Midbrain (tissue), 1 donor: ENCODE results near the gene SLK.

Experiments used
- DNase-seq: peaks from one replicate; lab custom pipeline; 2025; lab: John Stamatoyannopoulos, UW

Gene SLK

DNA sequence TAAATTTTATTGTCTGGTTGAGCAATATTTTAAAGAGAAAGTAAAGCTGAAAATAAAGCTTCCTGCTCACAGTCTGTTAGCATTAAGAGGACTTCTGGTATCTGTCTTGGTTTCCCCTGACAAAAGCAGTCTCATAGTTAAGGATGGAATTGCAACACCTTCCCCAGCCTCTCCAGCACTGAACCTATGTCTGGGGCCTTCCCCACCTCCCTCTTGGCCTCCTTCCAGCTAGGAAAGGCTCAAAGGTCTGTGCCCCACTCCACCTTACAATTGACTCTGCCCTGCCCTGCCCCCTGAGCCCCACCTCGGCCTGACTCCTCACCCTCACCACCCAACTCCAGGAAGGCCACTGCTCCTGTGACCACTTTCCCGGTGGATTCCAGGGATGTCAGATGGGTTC, 85.5 kb downstream of the SLK start:
- DNase-seq: no peak

GRCh38 chr10:104053201-104053600, 86.3 kb downstream of the SLK start:
- DNase-seq: no peak

DNA sequence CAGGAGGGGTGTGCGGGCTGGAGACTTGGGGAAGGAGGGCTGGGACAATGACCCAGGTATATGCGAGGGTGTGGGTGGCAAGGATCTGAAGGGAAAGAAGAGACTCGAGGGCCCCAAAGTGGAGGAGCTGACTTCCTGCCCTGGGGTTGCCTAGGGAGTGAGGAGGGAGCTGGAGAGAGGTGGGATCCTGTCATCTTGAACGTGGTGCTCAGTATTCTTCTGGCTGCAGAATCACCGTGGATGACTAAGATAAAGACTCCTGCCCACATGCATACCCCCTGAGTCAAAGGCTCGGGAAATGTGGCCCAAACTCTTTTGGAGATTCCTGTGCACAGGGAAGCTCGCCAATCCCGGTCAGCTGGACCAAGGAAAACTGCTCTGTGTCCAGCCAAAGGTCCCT, 87.5 kb downstream of the SLK start:
- no peak for DNase-seq

DNA sequence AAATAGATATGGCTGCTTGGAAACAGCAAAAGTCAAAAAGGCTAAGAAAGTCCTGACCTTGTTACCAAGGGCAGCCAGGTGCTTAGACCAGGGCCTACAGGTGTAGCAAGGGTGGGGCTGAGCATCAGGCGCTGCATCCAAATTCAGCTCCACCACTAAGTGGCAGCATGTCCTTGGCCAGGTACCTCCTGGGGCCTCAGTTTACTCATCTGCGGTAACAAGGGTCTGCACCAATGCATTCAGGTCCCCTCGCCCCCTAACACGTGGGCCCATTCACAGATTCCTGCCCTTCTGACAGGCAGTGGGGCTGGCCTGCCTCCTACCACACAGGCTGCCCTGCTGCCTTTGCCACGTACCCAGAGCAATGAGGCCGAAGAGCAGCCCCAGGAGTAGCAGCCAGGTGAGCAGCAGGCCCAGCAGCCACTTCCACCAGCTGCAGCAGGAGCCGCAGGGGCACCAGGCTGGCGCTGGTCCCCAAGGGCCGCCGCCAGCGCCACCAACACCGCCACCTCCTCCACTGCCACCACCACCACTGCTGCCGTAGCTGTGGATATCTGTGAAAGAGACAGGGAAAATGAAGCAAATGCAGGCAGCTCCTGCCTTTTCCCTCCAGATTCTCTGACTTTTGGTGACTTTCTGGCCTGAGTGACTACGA, 89.8 kb downstream of the SLK start:
- no peak for DNase-seq

DNA sequence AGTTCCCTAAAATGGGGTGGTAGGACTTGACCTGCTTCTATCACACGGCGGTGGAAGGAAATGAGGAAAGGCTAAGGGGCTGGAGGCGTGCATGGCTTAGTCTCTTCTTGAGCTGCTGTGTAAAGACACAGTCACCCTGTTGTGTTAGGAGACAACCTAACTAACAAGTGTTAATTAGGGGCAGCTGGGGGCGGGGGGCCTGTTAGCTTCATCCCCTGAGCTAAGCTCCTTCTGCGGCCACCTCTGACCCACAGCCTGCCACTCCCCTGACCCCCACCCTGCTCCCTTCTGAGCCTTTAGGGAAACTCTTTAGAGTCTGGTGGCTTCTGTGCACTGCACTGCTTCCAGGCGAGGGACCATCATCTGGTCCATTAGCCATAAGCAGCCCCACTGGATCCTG, 90.8 kb downstream of the SLK start:
- DNase-seq: no peak

GRCh38 chr10:104059364-104059763, 92.4 kb downstream of the SLK start:
- no peak for DNase-seq

DNA sequence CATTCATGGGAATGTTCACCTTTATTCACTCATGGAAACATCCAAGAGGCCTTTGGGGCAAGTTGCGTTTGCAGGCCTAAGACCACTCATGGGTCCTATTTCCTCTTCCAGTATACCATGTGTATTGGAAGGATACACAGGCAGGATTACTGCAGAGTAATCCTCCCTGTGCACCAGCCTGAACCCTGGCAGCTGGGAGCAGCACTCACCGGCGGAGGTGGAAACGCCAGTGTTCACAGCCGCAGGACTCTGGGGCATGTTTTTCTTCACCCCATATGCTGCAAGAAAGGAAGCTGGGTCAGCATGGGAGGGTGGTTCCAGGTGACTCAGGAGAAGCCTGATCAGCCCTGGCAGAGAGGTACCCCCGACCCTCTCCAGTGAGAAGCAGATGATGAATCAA, 94.3 kb downstream of the SLK start:
- DNase-seq: no peak

DNA sequence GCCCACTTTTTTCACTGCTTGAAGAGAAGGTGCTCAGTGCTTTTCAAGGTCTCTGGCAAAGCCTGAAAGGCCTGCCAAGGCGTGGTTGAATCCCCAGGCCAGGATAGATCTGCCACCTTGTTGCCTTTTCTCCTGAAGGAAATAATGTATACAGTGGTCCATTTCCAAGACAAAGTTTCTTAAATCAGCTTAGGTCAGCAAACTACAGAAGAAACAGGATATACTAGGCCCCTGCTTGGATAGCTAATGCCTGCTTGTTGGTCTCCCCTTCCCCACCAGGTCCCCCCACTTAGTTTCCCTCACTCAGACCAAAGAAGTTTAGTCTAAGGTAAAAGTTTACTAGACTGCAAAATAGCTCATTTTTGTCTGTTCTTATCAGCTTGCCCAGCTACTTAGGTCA, 98.8 kb downstream of the SLK start:
- DNase-seq: no peak

DNA sequence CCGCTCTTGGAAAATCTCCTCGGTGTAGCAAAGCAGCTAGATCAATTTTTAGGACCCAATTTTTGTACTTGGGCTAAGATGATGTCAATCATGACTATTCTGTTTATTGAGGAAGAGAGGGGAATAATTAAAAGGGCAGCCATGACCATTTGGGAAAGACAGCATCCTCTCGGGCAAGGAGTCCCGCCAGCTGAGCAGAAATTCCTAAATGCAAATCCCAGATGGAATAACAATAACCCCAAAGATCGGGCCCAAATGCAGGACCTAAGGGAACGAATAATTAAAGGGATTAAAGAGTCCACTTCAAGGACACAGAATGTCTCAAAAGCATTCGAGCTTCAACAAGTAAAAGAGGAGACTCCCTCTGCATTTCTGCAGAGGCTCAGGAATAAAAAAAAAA, 100.0 kb downstream of the SLK start:
- DNase-seq: no peak

GRCh38 chr10:104067525-104067924, 100.6 kb downstream of the SLK start:
- DNase-seq: no peak

DNA sequence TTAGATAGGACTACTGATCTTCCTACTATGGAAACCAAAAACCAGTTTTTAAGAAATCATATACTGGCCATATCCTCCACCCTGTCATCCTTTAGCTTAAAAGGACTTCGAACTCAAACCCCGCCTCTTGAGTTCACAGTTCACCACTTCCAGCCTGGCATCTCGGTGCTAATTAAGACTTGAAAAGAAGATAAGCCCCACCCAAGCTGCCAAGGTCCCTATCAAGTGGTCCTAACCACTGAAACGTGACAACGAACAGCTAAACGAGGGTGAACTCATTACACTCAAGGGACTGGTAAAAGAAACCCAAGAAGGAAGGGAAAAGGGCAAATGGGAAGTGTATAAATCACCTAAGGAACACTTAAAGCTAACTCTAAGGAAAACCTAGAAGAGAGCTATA, 102.7 kb downstream of the SLK start:
- DNase-seq: no peak

DNA sequence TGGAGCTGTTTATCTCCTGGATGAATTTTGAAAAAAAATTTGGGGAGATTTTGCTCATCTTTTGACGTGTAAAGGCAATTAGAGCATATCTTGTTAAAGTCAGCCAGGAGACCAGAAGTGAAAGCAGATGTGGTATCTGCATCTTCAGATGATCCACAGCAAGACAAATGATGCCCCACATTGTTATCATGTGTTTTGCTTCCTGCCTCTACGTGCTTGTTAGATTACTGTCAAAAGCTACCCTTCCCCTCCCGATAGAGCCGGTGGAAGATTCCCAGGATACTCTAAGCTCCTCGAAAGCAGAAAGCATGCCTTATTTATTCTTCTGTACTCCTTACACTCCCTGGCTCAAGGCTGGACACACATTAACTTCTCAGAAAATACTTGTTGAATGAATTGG, 105.8 kb downstream of the SLK start:
- DNase-seq: no peak

DNA sequence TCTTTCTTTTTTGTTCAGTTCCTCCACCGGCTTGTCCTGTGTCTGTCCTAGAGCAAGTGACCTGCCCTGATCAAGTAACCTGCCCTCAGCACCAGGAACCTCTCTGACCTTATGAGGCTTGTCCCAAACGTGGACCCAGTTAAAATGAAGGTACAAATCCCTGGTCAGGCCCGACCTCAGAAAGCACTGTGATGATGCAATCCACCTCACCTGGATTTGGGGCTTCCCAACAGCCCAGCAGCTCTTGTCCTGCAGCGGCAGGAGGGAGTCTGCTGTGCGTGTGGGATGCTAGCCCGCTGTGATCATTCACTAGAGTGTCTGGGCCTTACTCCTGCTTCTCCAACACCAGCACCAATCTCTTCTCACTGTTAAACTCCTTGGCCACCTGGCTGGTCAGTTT, 107.6 kb downstream of the SLK start:
- no peak for DNase-seq

DNA sequence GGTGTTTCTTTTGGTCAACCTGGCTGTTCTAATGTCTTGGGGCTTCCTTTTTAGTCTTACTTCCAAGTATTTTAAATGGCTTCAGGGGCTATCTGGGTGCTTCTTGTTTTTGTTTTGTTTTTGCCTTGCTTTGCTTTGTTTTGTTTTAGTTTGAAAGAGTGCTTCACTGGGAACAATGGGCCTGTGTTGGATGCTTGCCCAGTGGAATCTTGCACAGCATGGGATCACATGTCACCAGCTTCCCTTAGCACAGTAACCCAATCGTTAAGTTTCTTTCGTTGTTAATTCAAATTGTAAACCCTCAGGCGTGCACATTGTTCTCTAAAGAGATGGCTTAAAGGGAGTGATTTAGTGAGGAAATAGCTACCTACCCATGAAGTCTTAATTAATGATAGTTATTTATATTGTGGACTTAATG, 109.8 kb downstream of the SLK start:
- DNase-seq: peak; percentile 79

DNA sequence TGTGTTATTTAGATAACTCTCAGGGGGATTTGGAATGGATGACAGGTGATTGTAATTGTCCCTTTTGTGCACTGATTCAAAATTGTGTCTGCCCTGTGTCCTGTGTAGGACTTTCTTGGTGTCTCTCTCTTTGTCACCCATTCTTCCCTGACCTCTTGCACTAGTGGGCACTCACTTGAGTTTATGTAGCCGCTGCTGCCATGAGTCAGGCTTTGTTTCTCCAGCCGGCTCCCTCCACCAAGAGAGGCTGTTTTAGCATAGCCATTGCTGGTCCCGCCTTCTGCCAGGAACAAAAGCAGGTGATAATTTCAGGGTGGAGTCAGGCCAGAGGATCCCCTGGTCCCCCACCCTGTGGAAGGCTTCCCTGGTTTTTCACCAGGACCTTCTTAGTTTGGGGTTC, 110.3 kb downstream of the SLK start:
- no peak for DNase-seq

DNA sequence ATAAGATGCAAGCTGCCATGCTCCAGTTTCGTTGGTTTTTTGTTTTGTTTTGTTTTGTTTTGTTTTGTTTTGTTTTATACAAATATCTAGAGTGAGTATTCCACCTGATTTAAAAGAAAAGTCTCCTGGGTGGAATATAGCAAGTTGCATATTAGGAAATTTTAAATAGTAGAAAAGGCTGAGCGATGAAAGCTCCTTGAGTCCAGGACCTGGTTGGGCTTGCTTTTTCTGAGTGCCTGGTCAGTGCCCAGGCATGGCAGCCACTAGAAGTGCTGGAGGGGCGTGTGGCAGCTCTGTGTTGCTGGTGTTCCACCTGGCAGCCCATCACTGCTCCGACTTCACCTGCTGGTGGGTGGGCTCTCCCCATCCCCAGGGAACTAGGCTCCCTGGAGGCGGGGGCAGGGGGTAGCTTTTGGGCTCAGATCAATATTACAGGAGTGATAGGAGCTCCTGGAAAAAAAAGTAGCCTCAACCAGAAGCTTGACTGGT, 110.8 kb downstream of the SLK start:
- no peak for DNase-seq
